Trophoblast cell (in vitro differentiated cells and primary cell): ENCODE results near the gene SCN3A.
A peak's percentile ranks its signal among the peaks of the same experiment; 100 is the strongest.

Experiments
- DNase-seq, 2 donors: peaks; one replicate each; pipeline ENCODE4 v3.0.0-alpha.2; 2016
- H2AFZ ChIP-seq: 2 replicates; pipeline ENCODE4 v1.6.1; 2013; ENCODE audit warnings: low read length, moderate library complexity, mild to moderate bottlenecking; ENCODE audit not compliant: insufficient read depth, poor library complexity
- H2AK5ac ChIP-seq: 2 replicates; pipeline ENCODE4 v1.6.1; 2013; ENCODE audit warnings: mild to moderate bottlenecking, low read length
- H2BK120ac ChIP-seq: 2 replicates; pipeline ENCODE4 v1.6.1; 2013; ENCODE audit warnings: low read length, mild to moderate bottlenecking, moderate library complexity; ENCODE audit not compliant: insufficient read depth, poor library complexity
- H2BK12ac ChIP-seq: 2 replicates; pipeline ENCODE4 v1.6.1; 2013; ENCODE audit warnings: mild to moderate bottlenecking, low read length, moderate library complexity
- H2BK5ac ChIP-seq: 2 replicates; pipeline ENCODE4 v1.6.1; 2013; ENCODE audit warnings: low read length, low read depth, moderate library complexity, mild to moderate bottlenecking; ENCODE audit not compliant: poor library complexity
- H3K14ac ChIP-seq: 2 replicates; pipeline ENCODE4 v1.6.1; 2013; ENCODE audit warnings: mild to moderate bottlenecking, low read length
- H3K18ac ChIP-seq: 2 replicates; pipeline ENCODE4 v1.6.1; 2013; ENCODE audit warnings: mild to moderate bottlenecking, low read length
- H3K23ac ChIP-seq: 2 replicates; pipeline ENCODE4 v1.6.1; 2013; ENCODE audit warnings: low read length
- H3K27ac ChIP-seq: 2 replicates; pipeline ENCODE4 v1.5.1; 2013; ENCODE audit warnings: low read depth, mild to moderate bottlenecking, inconsistent platforms, low read length, moderate library complexity
- H3K27me3 ChIP-seq: 2 replicates; pipeline ENCODE4 v1.6.1; 2013; ENCODE audit warnings: inconsistent platforms, mild to moderate bottlenecking, low read length, moderate library complexity; ENCODE audit not compliant: insufficient read depth
- H3K36me3 ChIP-seq, 2 experiments: 1 replicate in 1 of 2; 2 replicates in 1 of 2; pipeline ENCODE4 v1.6.1; 2013; ENCODE audit warnings: low read length in 2 of 2, mild to moderate bottlenecking in 2 of 2, moderate library complexity in 1 of 2; ENCODE audit not compliant: insufficient read depth in 2 of 2, control insufficient read depth in 1 of 2
- H3K4ac ChIP-seq: 2 replicates; pipeline ENCODE4 v1.6.1; 2013; ENCODE audit warnings: low read depth, mild to moderate bottlenecking, low read length, moderate library complexity
- H3K4me1 ChIP-seq, 2 experiments: 1 replicate in 1 of 2; 2 replicates in 1 of 2; pipeline ENCODE4 v1.6.1; 2013; ENCODE audit warnings: low read length in 2 of 2, mild to moderate bottlenecking in 2 of 2, moderate library complexity in 1 of 2; ENCODE audit not compliant: insufficient read depth in 2 of 2, control insufficient read depth in 1 of 2
- H3K4me2 ChIP-seq: 2 replicates; pipeline ENCODE4 v1.6.1; 2013; ENCODE audit warnings: inconsistent platforms, mild to moderate bottlenecking, low read length, moderate library complexity
- H3K4me3 ChIP-seq: 2 replicates; pipeline ENCODE4 v1.5.1; 2013; ENCODE audit warnings: mild to moderate bottlenecking, low read depth, low read length, inconsistent platforms
- H3K79me1 ChIP-seq: one replicate; pipeline ENCODE4 v1.6.1; 2013; ENCODE audit warnings: low read length
- H3K79me2 ChIP-seq: 2 replicates; pipeline ENCODE4 v1.6.1; 2013; ENCODE audit warnings: low read length, mild to moderate bottlenecking; ENCODE audit not compliant: control insufficient read depth, insufficient read depth, poor library complexity
- H3K9ac ChIP-seq: 2 replicates; pipeline ENCODE4 v1.6.1; 2013; ENCODE audit warnings: mild to moderate bottlenecking, low read length
- H3K9me3 ChIP-seq: 2 replicates; pipeline ENCODE4 v1.6.1; 2013; ENCODE audit warnings: low read depth, mild to moderate bottlenecking, control low read depth, inconsistent platforms, low read length; ENCODE audit not compliant: insufficient read depth
- H4K12ac ChIP-seq: 2 replicates; pipeline ENCODE4 v1.6.1; 2013; ENCODE audit warnings: low read depth, mild to moderate bottlenecking, low read length, moderate library complexity
- H4K8ac ChIP-seq: 2 replicates; pipeline ENCODE4 v1.6.1; 2013; ENCODE audit warnings: low read depth, mild to moderate bottlenecking, low read length, moderate library complexity
- H4K91ac ChIP-seq: one replicate; pipeline ENCODE4 v1.6.1; 2013; ENCODE audit warnings: low read depth, mild to moderate bottlenecking, low read length, moderate library complexity
- WGBS: extraction: QIAGEN DNeasy Blood & Tissue Kit; methylation state at CpG from one replicate; pipeline ENCODE4 v1.1.7; 2013; ENCODE audit warnings: missing lambda C conversion rate; ENCODE audit not compliant: insufficient read length, insufficient coverage; ENCODE audit errors: extremely low coverage; 5-methylcytosine and 5-hydroxymethylcytosine counted together

SCN3A gene

GRCh38 chr2:165064743-165065142, 139.1 kb downstream of the SCN3A start:
- Histone ChIP-seq H2BK120ac (no peak overlapping the region), H3K4ac (no peak overlapping the region)
- DNase-seq: no peak

GRCh38 chr2:165060411-165060810, 143.4 kb downstream of the SCN3A start:
- Histone ChIP-seq H3K9me3 (no peaks in the 10 kb centered on the region), H3K27me3 (no peaks in the 10 kb centered on the region), H2BK5ac (no peak overlapping the region), H3K14ac (no peak overlapping the region), H4K12ac (no peak overlapping the region), H4K91ac (no peak overlapping the region), H2AFZ (no peak overlapping the region), H2BK12ac (no peak overlapping the region), H2BK120ac (no peak overlapping the region), H3K23ac (no peak overlapping the region), H3K9ac (no peak overlapping the region), H3K79me1 (no peaks in the 10 kb centered on the region), H3K4me2 (no peak overlapping the region), H3K4me1 (no peaks in the 10 kb centered on the region), H4K8ac (no peak overlapping the region), H3K18ac (no peak overlapping the region), H3K4ac (no peak overlapping the region), H2AK5ac (no peak overlapping the region), H3K4me3 (no peak overlapping the region), H3K79me2 (no peaks in the 10 kb centered on the region), H3K36me3 (no peaks in the 10 kb centered on the region), H3K27ac (no peak overlapping the region)
- no peak for DNase-seq
- WGBS: no CpG with 5 or more reads among the region's 2 CpGs

More at GRCh38 chr2:165064743-165065142, 139.1 kb downstream of the SCN3A start:
- Histone ChIP-seq H4K91ac (no peak overlapping the region), H3K9ac (no peak overlapping the region), H4K8ac (no peak overlapping the region), H3K14ac (no peak overlapping the region), H3K18ac (no peak overlapping the region), H3K23ac (no peak overlapping the region), H3K27me3 (no peaks in the 10 kb centered on the region), H3K4me3 (no peak overlapping the region), H3K36me3 (no peaks in the 10 kb centered on the region), H2AFZ (no peak overlapping the region), H2BK12ac (no peak overlapping the region), H2BK5ac (no peak overlapping the region), H3K4me1 (no peaks in the 10 kb centered on the region), H3K9me3 (no peaks in the 10 kb centered on the region), H3K79me1 (no peaks in the 10 kb centered on the region), H3K4me2 (no peak overlapping the region), H2AK5ac (no peak overlapping the region), H4K12ac (no peak overlapping the region), H3K79me2 (no peaks in the 10 kb centered on the region), H3K27ac (no peak overlapping the region)
- WGBS: no CpG with 5 or more reads among the region's 3 CpGs

DNA sequence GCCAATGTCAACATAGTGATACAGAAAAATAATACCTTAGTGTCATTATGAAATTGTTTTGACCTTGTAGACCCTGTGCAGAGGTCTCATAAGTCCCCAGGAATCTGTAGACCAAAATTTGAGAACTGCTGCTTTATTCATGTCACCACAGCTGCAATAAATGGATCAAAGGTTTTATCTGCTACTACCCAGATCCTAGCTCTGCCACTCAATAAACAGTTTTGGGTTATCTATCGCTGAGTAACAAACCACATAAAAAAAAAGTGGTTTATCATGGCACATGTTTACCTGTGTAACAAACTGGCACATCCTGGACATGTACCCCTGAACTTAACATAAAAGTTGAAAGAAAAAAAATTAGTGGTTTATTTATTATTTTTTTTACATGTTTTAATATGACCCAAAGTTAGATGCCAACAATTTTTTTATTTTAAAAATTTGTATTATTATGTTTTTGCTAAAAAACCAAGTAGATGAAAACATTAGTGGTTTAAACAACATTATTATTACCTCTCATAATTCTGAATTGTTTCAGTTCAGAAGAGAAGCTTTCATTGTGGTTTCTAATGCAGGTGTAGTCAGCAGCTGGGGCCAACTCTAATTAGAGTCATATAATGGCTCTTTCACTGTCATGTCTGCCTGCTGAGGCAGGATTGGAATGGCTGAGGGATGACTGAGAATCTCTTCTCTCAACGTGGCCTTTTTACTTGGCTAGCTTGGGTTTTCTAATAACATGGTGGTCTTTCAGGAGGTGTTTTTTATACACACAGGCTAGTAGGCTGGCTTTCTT, 145.2 kb downstream of the SCN3A start:
- no peaks in the 10 kb centered on the region for H3K9me3 ChIP-seq
- no peak overlapping the region for H3K18ac ChIP-seq
- H3K79me2 ChIP-seq: no peaks in the 10 kb centered on the region
- H3K4me1 ChIP-seq: no peaks in the 10 kb centered on the region
- H4K12ac ChIP-seq: no peak overlapping the region
- WGBS: no CpG with 5 or more reads among the region's 2 CpGs
- no peak overlapping the region for H3K14ac ChIP-seq
- H4K8ac ChIP-seq: no peak overlapping the region
- no peak overlapping the region for H2BK12ac ChIP-seq
- no peak overlapping the region for H4K91ac ChIP-seq
- H3K9ac ChIP-seq: no peak overlapping the region
- H3K27ac ChIP-seq: no peak overlapping the region
- no peak for DNase-seq
- no peak overlapping the region for H2AK5ac ChIP-seq
- H3K36me3 ChIP-seq: no peaks in the 10 kb centered on the region
- no peaks in the 10 kb centered on the region for H3K27me3 ChIP-seq
- no peak overlapping the region for H3K23ac ChIP-seq
- no peak overlapping the region for H3K4me3 ChIP-seq
- H3K4me2 ChIP-seq: no peak overlapping the region
- H2BK5ac ChIP-seq: no peak overlapping the region
- no peak overlapping the region for H3K4ac ChIP-seq
- no peaks in the 10 kb centered on the region for H3K79me1 ChIP-seq
- no peak overlapping the region for H2BK120ac ChIP-seq
- H2AFZ ChIP-seq: no peak overlapping the region

DNA sequence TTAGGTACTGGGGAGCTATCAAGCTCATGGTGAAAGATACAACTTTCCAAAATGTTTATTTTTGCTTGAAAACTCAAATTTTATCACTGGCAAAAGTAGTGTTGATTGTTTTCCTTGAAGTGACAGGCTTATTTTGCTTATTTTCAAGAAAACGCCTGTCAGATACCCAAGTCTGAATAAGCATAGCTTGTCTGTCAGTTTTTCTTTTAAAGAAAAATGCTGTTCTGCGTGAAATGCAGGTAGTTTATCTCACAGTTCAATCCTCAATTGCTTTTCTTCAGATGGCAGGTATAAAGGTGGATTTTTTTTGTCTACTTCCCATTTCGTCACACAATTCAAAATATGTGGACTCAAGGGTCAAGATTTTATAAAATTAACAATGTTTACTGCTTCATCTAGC, 145.9 kb downstream of the SCN3A start:
- H2AFZ ChIP-seq: no peak overlapping the region
- no peak overlapping the region for H3K4ac ChIP-seq
- no peak overlapping the region for H2AK5ac ChIP-seq
- H2BK120ac ChIP-seq: no peak overlapping the region
- no peak overlapping the region for H3K4me3 ChIP-seq
- no peak overlapping the region for H3K27ac ChIP-seq
- no peaks in the 10 kb centered on the region for H3K27me3 ChIP-seq
- no peak overlapping the region for H4K12ac ChIP-seq
- WGBS: no CpG with 5 or more reads among the region's 3 CpGs
- H3K14ac ChIP-seq: no peak overlapping the region
- no peak overlapping the region for H2BK5ac ChIP-seq
- no peaks in the 10 kb centered on the region for H3K9me3 ChIP-seq
- H3K79me1 ChIP-seq: no peaks in the 10 kb centered on the region
- H3K79me2 ChIP-seq: no peaks in the 10 kb centered on the region
- peak in 1 of 2 donors; percentile 77 for DNase-seq
- no peak overlapping the region for H3K9ac ChIP-seq
- H3K23ac ChIP-seq: no peak overlapping the region
- no peaks in the 10 kb centered on the region for H3K36me3 ChIP-seq
- no peak overlapping the region for H4K8ac ChIP-seq
- no peaks in the 10 kb centered on the region for H3K4me1 ChIP-seq
- no peak overlapping the region for H2BK12ac ChIP-seq
- H3K18ac ChIP-seq: no peak overlapping the region
- H3K4me2 ChIP-seq: no peak overlapping the region
- no peak overlapping the region for H4K91ac ChIP-seq
